Muscle of leg (tissue), 16 donors: ENCODE measurements around the gene KLK3. TPM values are rescaled to one million over a fixed set of nuclear protein-coding genes. Genes with fewer than 3 reads are reported as not detected.
"Not testable (repeated sequence)": the region's sequence is repeated elsewhere in the genome, so short reads cannot be mapped to it uniquely, and the experiment has no call there.

Experiments used
- DNase-seq: peaks from one replicate; pipeline ENCODE4 v3.0.0; 2013
- H3K27ac ChIP-seq: one replicate; pipeline ENCODE4 v1.5.1; 2013; ENCODE audit warnings: mild to moderate bottlenecking, low read length, control low read depth
- H3K27me3 ChIP-seq: one replicate; pipeline ENCODE4 v1.6.1; 2013; ENCODE audit warnings: low read length; ENCODE audit not compliant: control insufficient read depth, insufficient read depth
- H3K36me3 ChIP-seq: one replicate; pipeline ENCODE4 v1.6.1; 2013; ENCODE audit warnings: low read length; ENCODE audit not compliant: control insufficient read depth, insufficient read depth
- H3K4me1 ChIP-seq: one replicate; pipeline ENCODE4 v1.6.1; 2013; ENCODE audit warnings: low read length; ENCODE audit not compliant: control insufficient read depth, insufficient read depth
- H3K4me3 ChIP-seq: one replicate; pipeline ENCODE4 v1.5.1; 2013; ENCODE audit warnings: low read length, control low read depth
- H3K9me3 ChIP-seq: replicated peaks from 2 replicates; pipeline ENCODE4 v1.6.1; 2013; ENCODE audit warnings: low read depth, low read length; ENCODE audit not compliant: control insufficient read depth
- WGBS: methylation state at CpG from one replicate; pipeline ENCODE4 v1.1.5; 2013; ENCODE audit warnings: missing lambda C conversion rate; ENCODE audit not compliant: insufficient coverage; 5-methylcytosine and 5-hydroxymethylcytosine counted together
- long read RNA-seq, 11 donors: transcript quantifications; one replicate each; lab custom pipeline, GENCODE V29; 2026
- polyA plus RNA-seq, 8 donors: library from polyadenylated mRNA; unstranded; fragments of 120-200 nt; gene quantifications; one replicate each; pipeline versions ENCODE4 v1.2.1 to v1.2.3, GENCODE V29; 2013; ENCODE audit warnings: inconsistent platforms in 1 of 8, low replicate concordance in 1 of 8; ENCODE audit not compliant: insufficient read length in 8 of 8, insufficient read depth in 1 of 8
- total RNA-seq: library from RNA; stranded (reverse); fragments of 120-200 nt; gene quantifications from one replicate; pipeline ENCODE4 v1.2.4, GENCODE V29; 2013

KLK3 gene
- total RNA-seq (not detected), polyA plus RNA-seq (not detected)
- long read RNA-seq, donor 1, result 0 reads
- long read RNA-seq, donor 2, result 0 reads
- long read RNA-seq, donor 3, result 0 reads
- long read RNA-seq, donor 4, result 0 reads
- long read RNA-seq, donor 5, result 0 reads
- long read RNA-seq, donor 6, result 0 reads
- long read RNA-seq, donor 7, result 0 reads
- long read RNA-seq, donor 8, result 0 reads
- long read RNA-seq, donor 9, result 0 reads
- long read RNA-seq, donor 10, result 0 reads
- long read RNA-seq, donor 11, result 0 reads

- H3K36me3 ChIP-seq, result no peaks in the 10 kb centered on the region
- H3K27me3 ChIP-seq, result peaks cover 6% of the 10 kb centered on the region
- H3K4me1 ChIP-seq, result no peaks in the 10 kb centered on the region
- no peaks in the 10 kb centered on the region for H3K9me3 ChIP-seq
- H3K4me3 ChIP-seq, result no peak within 1 kb of the TSS
- no peak within 1 kb of the TSS for H3K27ac ChIP-seq
- WGBS, result 55% methylated on average over 3 of the region's 9 CpGs
- no peak for DNase-seq
Measured at GRCh38 chr19:50854636-50855410, at the start of gene KLK3. KLK3 (plus strand) TSS chr19:50854915; CDS start chr19:50854956, 41 bp downstream.

DNA sequence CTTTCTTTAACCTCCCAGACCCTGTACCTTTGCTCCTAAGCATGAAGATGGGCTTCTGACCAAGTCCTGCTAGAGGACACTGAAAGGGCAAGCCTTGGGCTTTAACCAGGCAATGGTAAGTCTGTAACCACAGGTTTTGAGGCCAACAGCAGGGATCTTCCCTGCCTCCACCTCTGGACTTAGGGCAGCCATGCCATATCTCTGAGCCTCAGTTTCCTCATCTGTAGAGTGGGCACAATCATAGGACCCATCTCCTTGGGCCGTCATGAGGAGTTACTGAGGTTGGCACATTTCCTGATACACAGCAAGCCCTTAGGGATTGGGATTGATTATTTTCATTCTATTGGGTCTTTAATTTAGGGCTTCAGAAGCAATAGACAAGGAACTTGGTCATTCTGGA is 45.9 kb upstream of the KLK3 start:
- Histone ChIP-seq H3K4me1 (peaks cover 7% of the 10 kb centered on the region), H3K4me3 (no peak overlapping the region), H3K36me3 (no peaks in the 10 kb centered on the region), H3K27me3 (no peaks in the 10 kb centered on the region), H3K9me3 (no peaks in the 10 kb centered on the region), H3K27ac (no peak overlapping the region)
- no peak for DNase-seq
- WGBS, result no CpG with 5 or more reads among the region's 1 CpG

- not testable (repeated sequence) for H3K4me1 ChIP-seq, H3K36me3 ChIP-seq, DNase-seq, H3K9me3 ChIP-seq, H3K27ac ChIP-seq, H3K4me3 ChIP-seq
- 49% methylated on average over 3 of the region's 3 CpGs for WGBS
- peaks cover 11% of the 10 kb centered on the region for H3K27me3 ChIP-seq
Measured at GRCh38 chr19:50811622-50812238, 43.0 kb upstream of the KLK3 start.

DNA sequence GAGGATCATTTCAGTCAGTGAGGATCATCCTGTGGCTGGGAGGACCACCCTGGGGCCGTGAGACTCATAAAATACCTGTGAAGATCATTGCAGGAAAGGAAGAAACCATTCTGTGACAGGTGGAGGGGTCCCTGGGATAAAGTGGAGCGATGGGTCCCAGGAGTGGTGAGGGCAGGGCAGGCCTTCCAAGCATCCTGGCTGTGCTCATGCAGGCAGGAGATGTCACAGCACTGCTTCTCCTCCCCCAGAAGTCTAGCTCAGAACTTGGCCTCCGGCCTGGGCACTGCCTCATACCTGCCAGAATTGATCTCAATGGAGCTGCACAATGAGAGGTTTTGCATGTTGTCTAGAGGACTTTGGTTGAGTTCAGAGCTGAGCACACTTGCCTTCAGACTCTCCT is 42.2 kb upstream of the KLK3 start:
- peaks cover 16% of the 10 kb centered on the region for H3K27me3 ChIP-seq
- WGBS, result 60% methylated on average over 2 of the region's 3 CpGs
- no peaks in the 10 kb centered on the region for H3K9me3 ChIP-seq
- no peak overlapping the region for H3K4me3 ChIP-seq
- no peak for DNase-seq
- H3K36me3 ChIP-seq, result no peaks in the 10 kb centered on the region
- no peaks in the 10 kb centered on the region for H3K4me1 ChIP-seq
- H3K27ac ChIP-seq, result no peak overlapping the region

GRCh38 chr19:50814883-50815282 is 39.8 kb upstream of the KLK3 start:
- Histone ChIP-seq H3K4me3 (no peak overlapping the region), H3K27ac (no peak overlapping the region), H3K36me3 (no peaks in the 10 kb centered on the region), H3K9me3 (no peaks in the 10 kb centered on the region), H3K27me3 (peaks cover 39% of the 10 kb centered on the region), H3K4me1 (peaks cover 7% of the 10 kb centered on the region)
- no peak for DNase-seq
- 92% methylated on average over 4 of the region's 5 CpGs for WGBS

DNA sequence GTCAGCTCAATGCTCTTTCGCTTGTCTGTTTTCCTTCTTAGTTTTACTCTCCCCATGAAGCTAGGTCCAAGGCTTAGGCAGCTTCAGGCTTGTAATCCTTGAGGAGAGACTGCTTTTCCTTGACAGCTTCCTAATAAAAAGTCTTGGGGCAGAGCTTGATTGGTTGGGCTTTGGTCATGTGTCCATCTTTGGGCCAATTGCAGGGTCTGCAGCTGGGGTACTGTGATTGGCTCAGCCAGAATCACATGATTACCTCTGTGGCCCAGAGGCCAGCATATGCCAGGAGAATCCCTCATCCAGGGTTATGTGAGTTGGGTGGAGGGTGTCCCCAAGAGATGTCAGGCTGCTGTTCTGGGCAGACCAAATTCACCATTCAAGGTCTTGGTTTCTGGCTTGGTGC is 39.3 kb upstream of the KLK3 start:
- Histone ChIP-seq H3K4me1 (peaks cover 7% of the 10 kb centered on the region), H3K4me3 (no peak overlapping the region), H3K27ac (no peak overlapping the region), H3K27me3 (peaks cover 43% of the 10 kb centered on the region), H3K9me3 (no peaks in the 10 kb centered on the region), H3K36me3 (no peaks in the 10 kb centered on the region)
- no peak for DNase-seq
- WGBS, result 100% methylated on average over 1 of the region's 1 CpG

GRCh38 chr19:50817941-50818858 is 36.5 kb upstream of the KLK3 start:
- Histone ChIP-seq H3K36me3 (no peaks in the 10 kb centered on the region), H3K27ac (no peak overlapping the region), H3K27me3 (peaks cover 67% of the 10 kb centered on the region), H3K4me1 (peaks cover 10% of the 10 kb centered on the region), H3K4me3 (no peak overlapping the region), H3K9me3 (no peaks in the 10 kb centered on the region)
- 5% methylated on average over 43 of the region's 52 CpGs for WGBS
- no peak for DNase-seq

DNA sequence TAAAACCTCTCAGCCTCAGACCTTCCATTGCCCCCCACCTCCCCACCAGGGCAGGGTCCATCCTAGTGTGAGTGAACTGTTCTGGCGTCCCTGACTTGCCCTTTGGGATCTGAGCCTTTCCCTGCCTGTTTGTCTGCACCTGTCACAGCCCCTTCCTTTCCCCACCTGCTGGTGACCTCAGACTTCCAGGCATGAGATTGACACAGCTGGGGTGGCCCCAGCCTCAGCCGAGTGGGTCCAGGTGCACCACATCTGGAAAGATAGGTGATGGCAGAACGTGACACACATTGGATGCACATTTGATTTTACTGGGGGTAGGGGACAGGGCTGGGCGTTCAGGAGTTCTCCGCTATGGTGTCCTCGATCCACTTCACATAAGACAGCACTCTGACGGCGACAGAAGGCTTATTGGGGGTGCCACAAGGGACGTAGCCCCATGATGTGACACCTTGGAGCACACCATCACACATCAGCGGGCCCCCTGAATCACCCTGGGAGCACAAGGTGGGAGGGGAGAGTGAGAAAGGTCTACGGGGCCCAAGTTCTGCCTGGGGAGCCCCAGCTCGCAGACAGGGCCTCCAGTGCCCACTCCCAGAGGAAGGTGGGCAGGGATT is 35.7 kb upstream of the KLK3 start:
- no peak overlapping the region for H3K27ac ChIP-seq
- WGBS, result 54% methylated on average over 7 of the region's 12 CpGs
- H3K27me3 ChIP-seq, result peaks cover 70% of the 10 kb centered on the region

GRCh38 chr19:50819636-50820035 is 35.1 kb upstream of the KLK3 start:
- no peak overlapping the region for H3K4me3 ChIP-seq
- H3K27ac ChIP-seq, result no peak overlapping the region
- H3K36me3 ChIP-seq, result no peaks in the 10 kb centered on the region
- H3K27me3 ChIP-seq, result peaks cover 70% of the 10 kb centered on the region
- H3K4me1 ChIP-seq, result peaks cover 13% of the 10 kb centered on the region
- WGBS, result 24% methylated on average over 3 of the region's 8 CpGs
- no peak for DNase-seq
- no peaks in the 10 kb centered on the region for H3K9me3 ChIP-seq

More for the DNA sequence above, 35.7 kb upstream of the KLK3 start:
- Histone ChIP-seq H3K9me3 (no peaks in the 10 kb centered on the region), H3K36me3 (no peaks in the 10 kb centered on the region), H3K4me3 (no peak overlapping the region), H3K4me1 (peaks cover 12% of the 10 kb centered on the region)
- DNase-seq, result no peak
